NCI-H1417 treated with DMSO at 0.1 percent for 48 hours (cell line): ENCODE measurements around the gene SLC39A1.

Experiments used
- DNase-seq: peaks from one replicate; lab custom pipeline; 2025; lab: John Stamatoyannopoulos, UW

SLC39A1 gene

DNA sequence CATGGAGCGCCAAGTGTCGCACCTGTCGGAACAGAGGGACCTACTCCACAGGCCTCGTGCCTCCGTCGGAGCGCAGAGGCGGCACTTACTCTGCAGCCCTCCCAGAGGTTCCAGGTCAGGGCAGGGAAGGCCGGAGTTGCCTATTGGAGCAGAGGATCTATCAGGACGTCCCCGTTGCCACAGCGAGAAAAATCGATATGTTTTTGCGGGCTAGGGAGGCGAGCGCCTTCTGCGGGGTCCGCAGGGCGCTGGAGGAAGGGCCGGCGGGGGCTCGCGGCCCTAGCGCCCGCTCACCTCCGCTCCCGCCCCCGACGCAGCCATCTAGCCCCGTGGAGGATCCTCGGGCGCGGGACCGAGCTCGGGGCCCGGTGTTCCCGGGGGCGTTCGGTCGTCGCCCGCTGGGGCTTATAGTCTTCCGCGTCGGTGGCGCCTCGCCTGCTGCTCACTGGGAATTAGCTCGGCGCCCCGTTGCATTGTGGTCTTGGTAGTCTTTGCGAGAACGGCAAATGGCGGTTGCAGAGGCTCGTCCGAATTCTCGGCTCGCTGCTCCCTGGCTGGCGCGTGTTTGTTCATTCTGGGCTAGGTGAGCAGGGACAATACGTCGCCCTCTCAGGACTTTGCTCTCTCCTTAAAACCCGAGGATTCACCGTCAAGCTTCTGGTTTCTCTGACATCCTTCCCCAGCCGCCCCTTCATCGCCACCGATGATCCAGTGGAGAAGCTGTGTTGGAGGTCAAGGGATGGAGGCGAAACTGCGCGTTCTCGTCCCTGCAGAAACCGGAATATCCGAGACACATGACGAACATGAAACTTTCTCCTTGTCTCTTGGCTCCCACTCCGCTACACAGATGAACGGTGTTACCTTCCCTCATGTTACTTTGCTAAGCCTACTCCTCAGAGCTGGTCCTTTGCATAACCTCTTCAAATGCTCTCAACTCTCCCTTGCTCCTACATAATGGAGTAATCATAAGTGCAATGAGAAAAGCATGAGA is 14.2 kb upstream of the SLC39A1 start, which contains the start of gene JTB:
TSS of gene JTB (minus strand) at position 425 of the 991 bp plus-strand sequence. CDS start at position 3, 422 bp downstream.
- no peak for DNase-seq

DNA sequence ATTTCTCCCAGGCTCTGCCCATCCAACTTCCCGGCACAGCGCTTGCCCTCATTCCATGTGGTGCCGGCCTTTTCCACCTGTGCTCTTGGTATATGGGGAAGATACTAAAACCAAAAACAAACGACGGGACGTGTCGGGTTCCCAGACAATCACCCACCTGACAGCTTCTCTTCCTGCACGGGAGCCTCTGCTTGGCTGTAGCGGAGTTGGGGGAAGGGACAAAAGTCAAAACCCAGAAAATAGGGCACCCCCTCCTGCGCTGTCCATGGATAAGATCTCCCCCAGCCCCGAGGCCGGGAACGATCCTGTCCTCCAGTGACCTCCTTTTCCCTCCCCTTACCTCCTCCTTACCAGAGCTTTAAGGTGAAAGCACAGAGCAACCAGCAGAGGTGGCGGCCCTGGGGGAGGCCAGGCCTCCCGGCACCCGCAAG is 13.5 kb upstream of the SLC39A1 start:
- DNase-seq = no peak

DNA sequence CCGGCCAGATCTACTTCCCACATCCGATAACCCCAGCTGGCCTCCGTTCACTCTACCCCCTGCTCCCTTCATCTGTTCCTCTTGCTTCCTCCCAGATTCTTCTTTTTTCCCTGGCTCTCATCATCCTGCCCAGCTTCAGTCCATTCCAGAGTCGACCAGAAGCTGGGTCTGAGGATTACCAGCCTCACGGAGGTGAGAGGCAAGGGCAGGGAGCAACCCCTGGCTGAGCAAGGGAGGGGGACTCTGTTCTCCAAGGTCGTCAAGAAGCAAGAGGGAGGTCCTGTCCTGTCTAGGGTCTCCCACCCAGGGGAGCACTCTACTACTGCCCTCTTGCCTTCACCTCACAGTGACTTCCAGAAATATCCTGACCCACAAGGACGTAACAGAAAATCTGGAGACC is 10.2 kb upstream of the SLC39A1 start:
- DNase-seq = no peak

DNA sequence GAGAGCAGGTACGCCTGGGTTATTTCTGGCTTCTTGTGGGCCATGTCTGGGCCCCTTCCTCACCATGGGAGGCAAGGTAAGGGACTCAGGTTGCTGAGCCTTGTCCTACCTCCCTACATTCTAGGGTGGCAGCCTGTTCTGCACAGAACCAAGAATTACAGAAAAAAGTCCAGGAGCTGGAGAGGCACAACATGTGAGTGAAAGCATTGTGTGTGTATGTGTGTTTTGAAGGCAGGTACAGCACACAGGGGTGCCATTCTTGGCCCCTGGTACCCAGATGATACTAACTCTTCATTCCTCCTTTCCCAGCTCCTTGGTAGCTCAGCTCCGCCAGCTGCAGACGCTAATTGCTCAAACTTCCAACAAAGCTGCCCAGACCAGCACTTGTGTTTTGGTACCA is 9.7 kb upstream of the SLC39A1 start:
- no peak for DNase-seq

GRCh38 chr1:153970346-153970745 is 7.0 kb upstream of the SLC39A1 start:
- no peak for DNase-seq

GRCh38 chr1:153968972-153969371 is 5.6 kb upstream of the SLC39A1 start:
- DNase-seq = no peak

- DNase-seq = no peak
Observed at GRCh38 chr1:153968408-153968807, 5.1 kb upstream of the SLC39A1 start.

DNA sequence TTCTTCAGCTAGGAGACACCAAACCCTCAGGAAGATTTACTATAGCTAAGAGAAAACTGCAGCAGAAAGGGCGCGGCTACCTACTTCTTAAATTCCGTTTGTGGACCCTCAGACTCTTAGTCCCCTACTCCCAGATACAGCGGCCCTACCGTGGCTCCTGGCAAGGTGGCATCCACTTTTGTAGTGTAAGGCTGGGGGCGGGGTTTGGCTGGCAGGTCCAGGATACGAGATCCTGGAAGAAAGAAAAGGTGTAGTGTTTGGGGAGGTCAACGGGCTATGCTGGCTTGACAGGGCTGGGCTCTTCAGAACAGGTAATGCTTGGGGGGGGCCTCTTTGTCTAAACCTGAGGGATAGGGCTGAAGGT is 4.6 kb upstream of the SLC39A1 start:
- DNase-seq = no peak

DNA sequence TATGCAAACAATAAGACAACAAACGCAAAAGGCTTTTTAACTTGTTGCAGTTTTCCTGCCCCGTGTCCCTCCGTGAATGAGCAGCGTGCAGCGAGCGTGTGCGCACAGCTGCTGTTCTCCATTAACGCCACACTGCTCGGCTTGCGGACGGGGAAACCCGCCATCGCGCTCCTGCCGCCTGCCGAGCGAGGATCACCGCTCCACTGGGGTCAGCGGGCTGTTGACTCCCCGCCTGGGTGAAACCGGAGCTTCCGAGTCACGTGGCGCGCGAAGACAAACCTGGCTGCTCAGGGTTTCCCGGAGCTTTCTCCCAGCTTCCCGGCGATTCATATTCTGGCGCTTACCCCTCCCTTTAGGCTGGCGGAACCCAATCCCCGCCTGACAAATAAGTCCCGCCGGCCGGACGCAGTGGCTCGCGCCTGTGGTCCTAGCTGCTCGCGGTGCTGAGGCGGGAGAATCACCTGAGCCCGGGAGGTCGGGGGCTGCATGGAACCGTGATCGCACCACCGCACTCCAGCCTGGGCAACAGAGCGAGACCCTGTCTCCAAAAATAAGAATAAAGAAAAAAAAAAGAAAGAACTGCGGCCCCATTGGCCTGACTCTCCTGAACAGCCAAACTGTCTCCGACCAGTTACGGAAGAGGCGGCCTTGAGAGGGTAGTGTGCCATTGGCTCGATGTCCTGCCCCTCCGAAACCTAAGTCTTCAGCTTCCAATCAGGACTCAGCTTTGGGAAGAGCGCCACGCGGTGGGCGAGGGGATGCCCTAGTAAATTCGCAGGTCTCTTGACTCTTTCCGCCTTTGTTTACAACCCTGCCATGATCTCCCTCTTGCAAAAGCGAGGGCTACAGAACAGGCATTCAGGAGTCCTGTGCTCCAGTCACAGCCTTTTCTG is 4.0 kb upstream of the SLC39A1 start, which contains the start of gene CREB3L4:
TSS of gene CREB3L4 (plus strand) at position 796 of the 893 bp plus-strand sequence. CDS start 624 bp downstream, outside the sequence.
- peak; percentile 88 for DNase-seq

- no peak for DNase-seq
Observed at GRCh38 chr1:153963850-153964331, 554 bp upstream of the SLC39A1 start.

DNA sequence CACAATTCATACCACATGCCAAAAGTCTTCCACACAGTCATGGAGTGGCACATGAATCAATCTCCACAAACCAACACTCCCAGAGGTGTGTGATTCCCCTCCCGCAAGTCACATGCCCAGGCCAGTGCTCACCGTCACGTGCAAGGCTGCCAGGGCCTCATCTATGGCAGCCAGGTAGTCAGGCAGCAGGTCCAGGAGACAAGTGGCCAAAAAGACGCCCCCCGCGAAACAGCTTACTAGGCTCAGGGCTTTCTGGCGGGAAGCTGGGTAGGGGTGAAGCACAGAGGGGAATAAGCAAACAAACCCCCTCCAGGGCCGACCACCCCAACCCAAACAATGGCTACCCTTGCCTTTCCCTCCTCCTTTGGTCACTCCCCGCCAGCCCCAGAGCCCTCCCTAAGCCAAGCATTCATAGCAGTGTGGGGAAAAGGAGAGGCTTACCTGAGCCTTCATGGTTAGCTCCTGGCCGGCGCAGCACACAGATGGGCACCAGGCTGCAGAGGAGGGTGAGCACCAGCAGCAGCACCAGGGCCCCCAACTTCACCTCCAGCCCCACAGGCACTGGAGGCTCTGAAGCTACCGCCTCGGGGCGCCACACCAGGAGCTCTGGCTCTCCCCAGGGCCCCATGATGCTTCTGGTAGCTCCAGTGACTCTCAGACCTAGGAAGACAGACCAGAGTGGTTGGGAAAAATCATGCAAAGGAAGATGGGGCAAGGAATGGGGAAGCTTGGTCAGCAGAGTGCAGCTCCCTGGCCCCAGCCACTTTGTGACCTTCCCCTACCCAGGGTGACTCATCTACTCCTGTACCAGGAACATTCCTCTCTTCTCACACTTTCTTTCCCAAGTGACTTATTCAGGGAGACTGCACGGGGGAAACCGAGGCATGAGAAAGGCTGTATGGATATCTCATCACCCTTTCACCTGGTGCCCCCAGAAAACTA is 978 bp downstream of the SLC39A1 start:
- DNase-seq = no peak

DNA sequence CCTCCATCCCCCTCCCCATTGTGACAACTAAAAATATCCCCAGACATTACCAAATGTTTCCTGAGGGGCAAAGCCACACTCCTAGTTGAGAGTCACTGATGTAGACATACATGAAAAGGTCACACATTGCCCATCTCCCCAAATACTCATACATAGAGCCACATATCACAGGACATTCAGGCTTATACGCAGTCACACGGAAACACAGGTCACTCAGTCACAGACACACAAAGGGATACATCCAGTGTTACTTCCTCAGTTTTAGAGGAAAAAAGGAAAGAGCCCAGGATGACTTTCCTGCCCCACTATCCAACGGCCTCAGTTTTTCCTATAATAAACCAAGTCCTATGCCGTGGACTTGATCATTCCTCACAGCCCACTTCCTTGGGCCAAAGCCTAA is 1.9 kb downstream of the SLC39A1 start:
- DNase-seq = no peak

GRCh38 chr1:153960206-153960605 is 3.1 kb downstream of the SLC39A1 start:
- no peak for DNase-seq

DNA sequence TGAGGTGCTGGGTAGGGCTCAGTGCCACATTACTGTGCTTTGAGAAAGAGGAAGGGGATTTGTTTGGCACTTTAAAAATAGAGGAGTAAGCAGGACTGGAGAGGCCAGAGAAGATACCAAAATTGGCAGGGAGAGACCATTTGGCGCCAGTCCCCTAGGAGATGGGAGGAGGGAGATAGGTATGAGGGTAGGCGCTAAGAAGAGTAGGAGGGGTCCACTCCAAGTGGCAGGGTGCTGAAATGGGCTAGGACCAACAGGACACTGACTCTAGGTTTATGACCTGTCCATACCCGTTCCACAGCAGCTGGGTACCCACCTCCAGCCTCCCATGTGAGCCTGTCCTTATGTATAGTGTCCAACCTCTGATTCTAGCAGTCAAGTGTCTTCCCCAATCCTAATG is 3.9 kb downstream of the SLC39A1 start:
- no peak for DNase-seq

- no peak for DNase-seq
Observed at GRCh38 chr1:153958961-153959260, 4.4 kb downstream of the SLC39A1 start.

DNA sequence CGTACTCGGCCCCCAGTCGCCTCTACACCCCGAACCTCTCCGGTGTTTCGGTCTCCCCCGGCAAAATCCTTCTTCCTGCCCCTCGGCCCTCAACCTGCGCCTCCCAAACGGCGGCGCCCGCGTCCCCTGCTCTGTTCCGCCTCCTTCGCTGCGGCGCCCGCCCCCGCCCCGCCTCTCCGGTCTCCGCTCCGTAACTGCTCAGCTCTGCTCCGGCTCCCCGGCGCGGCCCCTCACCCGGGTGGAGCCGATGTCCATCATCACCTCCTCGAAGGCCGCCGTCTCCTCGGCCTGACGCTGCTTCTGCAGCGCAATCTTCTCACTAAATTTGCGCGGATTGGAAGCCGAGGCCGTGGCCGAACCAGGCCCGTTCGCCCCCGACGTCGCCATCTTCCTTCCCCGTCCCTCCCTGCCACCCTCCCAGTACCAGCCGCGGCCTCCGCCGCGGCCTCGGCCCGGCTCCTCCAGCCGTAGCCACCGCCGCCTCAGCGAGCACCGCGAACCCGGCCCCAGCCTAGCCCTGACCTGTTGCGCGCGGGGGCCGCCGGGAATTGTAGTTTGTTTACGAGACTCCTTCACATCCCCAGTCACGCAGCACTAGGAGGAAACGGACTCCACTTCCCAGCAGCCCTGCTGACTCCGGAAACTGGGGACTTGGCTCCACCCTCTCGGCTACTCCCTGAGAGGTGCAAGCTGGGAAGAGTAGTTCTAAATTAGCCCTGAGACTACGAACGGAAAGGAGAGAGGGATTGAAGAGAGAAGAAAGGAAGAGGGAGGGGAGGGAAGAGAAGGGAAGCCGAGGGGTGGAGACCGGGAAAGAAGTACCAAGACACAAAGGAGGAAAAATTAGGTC is 5.0 kb downstream of the SLC39A1 start, which contains the start of gene CRTC2:
TSS of gene CRTC2 (minus strand) at position 502 of the 850 bp plus-strand sequence. CDS start at position 387, 115 bp downstream.
- peak; percentile 85 for DNase-seq

- DNase-seq = no peak
Observed at GRCh38 chr1:153957744-153958110, 5.6 kb downstream of the SLC39A1 start.

DNA sequence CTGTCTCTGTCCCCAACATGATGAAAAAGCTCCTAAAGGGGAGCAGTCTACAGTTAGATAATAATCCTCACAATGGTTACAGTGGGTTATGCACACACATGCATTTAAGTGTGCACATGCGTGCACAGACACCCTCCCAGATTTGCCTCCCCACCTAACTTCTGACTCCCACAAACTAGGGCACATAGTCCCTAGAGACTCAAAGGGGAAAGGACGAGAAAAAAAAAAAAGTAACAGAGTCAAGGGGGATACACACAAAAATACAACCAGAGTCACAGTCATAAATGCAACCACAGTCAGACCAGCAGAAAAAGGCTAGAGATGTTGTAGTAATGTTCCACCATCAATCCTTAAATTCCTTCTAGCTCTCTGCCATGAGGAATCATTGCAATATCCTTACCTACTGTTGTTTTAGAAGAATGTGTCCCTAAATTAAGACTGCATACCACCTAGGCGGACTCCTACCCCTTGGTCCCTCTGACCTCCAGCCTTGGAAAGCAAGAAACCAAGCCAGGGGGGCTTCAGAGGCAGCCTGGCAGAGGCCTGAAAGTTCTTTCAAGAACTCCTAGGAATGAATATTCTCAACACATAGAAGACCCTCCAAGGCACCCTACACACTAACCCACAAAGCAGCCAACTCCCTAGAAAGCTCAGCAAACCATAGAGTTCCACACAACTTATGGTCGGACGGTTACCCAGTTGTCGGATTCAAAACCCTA is 6.2 kb downstream of the SLC39A1 start:
- no peak for DNase-seq

DNA sequence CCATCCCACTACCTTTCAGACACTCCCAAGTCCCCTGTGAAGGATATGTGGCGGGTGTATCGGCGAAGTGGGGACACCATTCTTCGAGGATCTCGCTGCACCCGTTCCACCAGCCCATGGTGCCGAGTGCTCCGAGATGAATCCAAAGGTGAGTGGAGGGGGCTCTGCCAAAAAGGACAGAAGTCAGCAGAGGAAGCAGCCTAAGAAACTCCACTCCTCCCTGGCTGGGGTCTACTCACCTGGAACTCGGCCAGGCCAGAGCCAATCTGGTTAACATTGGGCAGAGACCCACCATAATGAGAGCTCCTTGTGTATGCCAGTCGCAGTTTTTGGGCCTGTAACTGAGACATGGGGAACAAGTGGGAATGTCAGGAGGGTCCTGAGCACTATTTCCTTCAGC is 8.5 kb downstream of the SLC39A1 start:
- DNase-seq = no peak
